Lower lobe of right lung (tissue), 2 donors: ENCODE results near the gene MGRN1. TPM values are rescaled to one million over a fixed set of nuclear protein-coding genes. Genes with fewer than 3 reads are reported as not detected.

Experiments
- ATAC-seq, 2 donors: fragments of 200-7000 bp; cut with Tn5 transposase; one replicate each; pipeline ENCODE4 v1.9.1; 2020 to 2022; ENCODE audit warnings: mild to moderate bottlenecking in 2 of 2, moderate library complexity in 2 of 2
- DNase-seq: peaks from one replicate; pipeline ENCODE4 v3.0.0-alpha.2; 2020
- H3K27ac ChIP-seq: fragments of 200-600 bp; one replicate; pipeline ENCODE4 v1.8.0; 2022
- H3K27me3 ChIP-seq: fragments of 200-600 bp; one replicate; pipeline ENCODE4 v1.8.0; 2022; ENCODE audit warnings: low read depth
- H3K36me3 ChIP-seq: fragments of 200-600 bp; one replicate; pipeline ENCODE4 v1.8.0; 2022; ENCODE audit warnings: mild to moderate bottlenecking
- H3K4me1 ChIP-seq: fragments of 200-600 bp; one replicate; pipeline ENCODE4 v1.8.0; 2022
- H3K4me3 ChIP-seq: fragments of 200-600 bp; one replicate; pipeline ENCODE4 v1.8.0; 2022; ENCODE audit warnings: mild to moderate bottlenecking
- H3K9me3 ChIP-seq: fragments of 200-600 bp; one replicate; pipeline ENCODE4 v1.8.0; 2022
- intact Hi-C: fragments of 100-400 bp; cut with DNase I; formaldehyde crosslinking; loops from one replicate; pipeline ENCODE4 v1.11.0; 2022
- total RNA-seq: library from RNA; stranded (reverse); fragmentation: NEBNext Ultra II Directional; extraction: Animal tissue kit (Norgen Biotek cat#: 25700); gene quantifications from one replicate; pipeline ENCODE4 v1.2.1, GENCODE V29; 2021
- TF ChIP-seq, protein P1 (sequence below): fragments of 200-600 bp; IDR thresholded peaks from one replicate; pipeline ENCODE4 v1.8.0; 2022; ENCODE audit warnings: antibody characterized with exemption, mild to moderate bottlenecking
- donor health status: DM: no; HTN: yes; CAD: no; lungs with severe emphysema.

The MGRN1 gene
- total RNA-seq, 1 donor from 2014 or later = 75.7 TPM

DNA sequence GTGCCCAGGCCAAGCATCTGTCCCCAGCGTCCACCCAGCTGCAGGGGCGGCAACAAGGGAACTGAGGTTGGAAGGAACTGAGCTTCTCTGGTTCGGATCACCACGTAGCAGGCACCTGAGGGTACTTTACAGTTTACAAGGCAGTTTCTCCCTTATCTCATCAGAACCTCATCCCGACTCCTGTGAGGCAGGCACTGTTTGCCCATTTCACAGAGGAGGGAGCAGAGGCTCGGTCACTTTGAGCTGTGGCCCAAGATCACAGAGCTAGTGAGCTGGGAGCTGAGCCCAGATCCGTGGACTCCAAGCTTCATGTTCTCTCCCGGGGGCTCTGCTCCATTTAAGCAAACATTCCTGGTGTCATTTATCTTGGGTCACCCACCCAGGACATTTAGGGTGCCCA, 25.1 kb upstream of the MGRN1 start:
- ATAC-seq = no peak
- peaks cover 6% of the 10 kb centered on the region for H3K4me1 ChIP-seq
- no peaks in the 10 kb centered on the region for H3K9me3 ChIP-seq
- H3K36me3 ChIP-seq = no peaks in the 10 kb centered on the region
- intact Hi-C loops = no loop called here
- H3K4me3 ChIP-seq = no peak overlapping the region
- peaks cover 3% of the 10 kb centered on the region for H3K27me3 ChIP-seq
- H3K27ac ChIP-seq = no peak overlapping the region
- TF ChIP-seq, protein P1, sequence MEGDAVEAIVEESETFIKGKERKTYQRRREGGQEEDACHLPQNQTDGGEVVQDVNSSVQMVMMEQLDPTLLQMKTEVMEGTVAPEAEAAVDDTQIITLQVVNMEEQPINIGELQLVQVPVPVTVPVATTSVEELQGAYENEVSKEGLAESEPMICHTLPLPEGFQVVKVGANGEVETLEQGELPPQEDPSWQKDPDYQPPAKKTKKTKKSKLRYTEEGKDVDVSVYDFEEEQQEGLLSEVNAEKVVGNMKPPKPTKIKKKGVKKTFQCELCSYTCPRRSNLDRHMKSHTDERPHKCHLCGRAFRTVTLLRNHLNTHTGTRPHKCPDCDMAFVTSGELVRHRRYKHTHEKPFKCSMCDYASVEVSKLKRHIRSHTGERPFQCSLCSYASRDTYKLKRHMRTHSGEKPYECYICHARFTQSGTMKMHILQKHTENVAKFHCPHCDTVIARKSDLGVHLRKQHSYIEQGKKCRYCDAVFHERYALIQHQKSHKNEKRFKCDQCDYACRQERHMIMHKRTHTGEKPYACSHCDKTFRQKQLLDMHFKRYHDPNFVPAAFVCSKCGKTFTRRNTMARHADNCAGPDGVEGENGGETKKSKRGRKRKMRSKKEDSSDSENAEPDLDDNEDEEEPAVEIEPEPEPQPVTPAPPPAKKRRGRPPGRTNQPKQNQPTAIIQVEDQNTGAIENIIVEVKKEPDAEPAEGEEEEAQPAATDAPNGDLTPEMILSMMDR = no peak
- no peak for DNase-seq

DNA sequence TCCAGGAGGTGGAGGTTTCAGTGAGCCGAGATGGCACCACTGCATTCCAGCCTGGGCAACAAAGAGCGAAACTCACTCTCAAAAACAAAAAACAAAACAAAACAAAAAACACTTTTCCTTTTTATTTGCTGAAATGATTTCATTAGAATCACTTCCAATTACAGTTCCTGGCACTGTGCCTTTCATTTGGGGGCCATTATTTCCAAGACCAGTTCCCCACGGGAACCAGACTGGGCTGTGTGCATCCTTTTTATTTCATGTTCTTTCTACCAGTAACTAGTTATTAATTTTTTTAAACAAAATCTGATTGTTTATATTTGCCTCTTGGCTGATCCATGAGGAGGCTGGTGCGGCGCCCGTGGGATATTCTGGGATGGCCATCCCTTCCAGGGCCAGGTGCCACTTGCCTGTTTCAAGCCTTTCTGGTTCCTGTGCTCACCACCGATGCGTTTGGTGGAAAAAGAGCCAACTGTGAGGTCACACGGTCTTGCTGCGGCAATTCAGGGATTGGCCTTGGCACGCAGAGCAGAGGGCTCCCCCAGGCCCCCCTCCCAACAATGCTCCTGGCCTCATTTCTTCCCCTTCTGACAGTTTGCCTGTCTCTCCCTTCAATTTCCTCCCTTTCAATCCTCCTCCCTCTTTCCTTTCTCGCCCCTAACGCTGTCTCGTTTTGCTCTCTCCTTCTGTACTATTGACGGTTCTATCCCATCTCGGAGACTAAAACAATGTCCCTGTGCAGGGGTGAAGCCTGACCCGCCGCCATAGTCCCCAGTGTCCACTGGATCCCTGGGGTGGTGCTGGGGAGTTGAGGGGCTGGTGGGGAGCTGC, 23.4 kb upstream of the MGRN1 start:
- Histone ChIP-seq H3K4me3 (no peak overlapping the region), H3K9me3 (no peaks in the 10 kb centered on the region), H3K36me3 (no peaks in the 10 kb centered on the region), H3K4me1 (peaks cover 6% of the 10 kb centered on the region), H3K27me3 (peaks cover 3% of the 10 kb centered on the region), H3K27ac (no peak overlapping the region)
- DNase-seq (no peak), ATAC-seq (no peak)
- intact Hi-C loops = no loop called here
- TF ChIP-seq, protein P1 = no peak

DNA sequence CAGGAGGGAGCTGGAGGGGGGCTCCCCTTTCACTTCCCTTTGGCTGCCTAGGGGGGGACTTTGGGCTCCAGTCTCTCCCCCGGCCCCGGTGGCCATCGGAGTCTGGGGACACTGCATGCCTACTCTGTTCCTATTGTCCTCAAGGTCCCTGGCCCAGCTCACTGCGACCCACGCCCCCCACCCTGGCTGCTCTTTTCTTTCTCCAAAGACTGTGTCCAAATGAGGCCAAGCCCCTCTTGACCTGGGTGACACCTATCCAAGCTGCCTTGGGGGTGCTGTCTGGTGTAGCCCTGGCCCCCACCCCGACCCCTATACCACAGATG, 22.8 kb upstream of the MGRN1 start:
- TF ChIP-seq, protein P1 = no peak
- no peak overlapping the region for H3K4me3 ChIP-seq
- intact Hi-C loops = no loop called here
- DNase-seq (no peak), ATAC-seq (no peak)
- no peak overlapping the region for H3K27ac ChIP-seq
- no peaks in the 10 kb centered on the region for H3K36me3 ChIP-seq
- H3K4me1 ChIP-seq = peaks cover 6% of the 10 kb centered on the region
- peaks cover 3% of the 10 kb centered on the region for H3K27me3 ChIP-seq
- H3K9me3 ChIP-seq = no peaks in the 10 kb centered on the region

DNA sequence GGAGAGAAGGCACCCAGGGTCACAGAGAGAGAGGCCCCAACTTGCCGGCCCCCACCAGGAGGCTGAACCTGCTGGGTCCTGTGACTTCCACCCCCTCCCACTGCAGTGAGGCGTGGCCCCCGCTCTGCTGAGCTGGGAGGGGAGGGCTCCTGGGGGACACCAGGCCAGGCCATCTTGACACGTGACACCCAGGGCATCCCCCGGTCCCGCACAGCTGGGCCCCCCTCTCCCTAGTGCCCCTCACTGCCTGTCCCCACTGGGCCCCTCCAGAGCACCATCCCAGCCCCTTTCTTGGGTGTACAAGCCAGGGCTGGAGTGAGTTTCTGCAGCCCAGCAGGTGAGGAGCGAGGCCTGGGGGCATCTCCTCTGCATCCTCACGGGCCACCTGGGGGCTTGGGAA, 22.3 kb upstream of the MGRN1 start:
- no peak overlapping the region for H3K27ac ChIP-seq
- H3K9me3 ChIP-seq = no peaks in the 10 kb centered on the region
- peaks cover 3% of the 10 kb centered on the region for H3K27me3 ChIP-seq
- H3K36me3 ChIP-seq = peaks cover under 1% of the 10 kb centered on the region
- intact Hi-C loops = no loop called here
- H3K4me1 ChIP-seq = peaks cover 6% of the 10 kb centered on the region
- TF ChIP-seq, protein P1 = no peak
- ATAC-seq (peak in 1 of 2 donors; percentile 29), DNase-seq (no peak)
- H3K4me3 ChIP-seq = no peak overlapping the region

DNA sequence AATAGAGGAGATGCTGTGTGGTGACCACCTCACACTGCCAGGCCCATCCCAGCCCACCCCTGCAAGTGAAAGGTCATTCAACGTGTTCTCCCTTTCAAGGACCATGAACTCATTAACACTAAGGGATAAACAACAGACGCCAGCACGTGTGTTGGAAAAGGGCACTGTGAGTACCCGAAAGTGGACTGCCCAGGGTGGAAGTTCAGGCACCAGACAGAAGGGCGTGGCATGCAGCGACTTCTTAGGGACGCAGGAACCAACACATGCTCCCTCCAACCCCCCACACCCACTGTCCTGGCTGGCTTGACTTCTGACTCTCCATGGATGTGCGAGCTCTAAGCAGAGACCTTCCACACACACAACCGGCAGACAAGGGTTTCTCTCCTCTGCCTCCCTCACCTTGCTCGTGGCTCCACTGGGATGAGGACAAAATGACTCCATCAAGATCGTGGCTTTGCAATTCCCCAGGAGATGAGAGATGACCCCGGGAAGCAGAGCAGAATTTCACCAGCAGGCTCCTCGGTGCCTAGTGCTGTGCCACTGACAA, 20.9 kb upstream of the MGRN1 start:
- Histone ChIP-seq H3K27ac (no peak overlapping the region), H3K27me3 (peaks cover 3% of the 10 kb centered on the region), H3K4me1 (peaks cover 6% of the 10 kb centered on the region), H3K4me3 (no peak overlapping the region), H3K36me3 (peaks cover 14% of the 10 kb centered on the region), H3K9me3 (no peaks in the 10 kb centered on the region)
- ATAC-seq (peak in 1 of 2 donors; percentile 16), DNase-seq (no peak)
- intact Hi-C loops = no loop called here
- TF ChIP-seq, protein P1 = no peak
